Esophagus muscularis mucosa (tissue), 4 donors: ENCODE data around the gene CFAP300. TPM values are rescaled to one million over a fixed set of nuclear protein-coding genes. Genes with fewer than 3 reads are reported as not detected.
A peak's percentile ranks its signal among the peaks of the same experiment; 100 is the strongest.

Experiments
- DNase-seq: peaks from one replicate; pipeline ENCODE4 v3.0.0-alpha.2; 2017; ENCODE audit errors: extremely low spot score
- H3K27ac ChIP-seq, 4 donors: fragments of 200-600 bp; sonication (generic); replicated peaks in 1 of 4; 1 replicate in 3 of 4; 2 replicates in 1 of 4; pipeline ENCODE4 v1.5.1; 2016 to 2019; ENCODE audit warnings: mild to moderate bottlenecking in 1 of 4
- H3K27me3 ChIP-seq, 4 donors: fragments of 200-600 bp; sonication (generic); one replicate each; pipeline versions ENCODE4 v1.5.1 to v1.6.0; 2016 to 2019
- H3K36me3 ChIP-seq, 4 donors: fragments of 200-600 bp; sonication (generic); one replicate each; pipeline ENCODE4 v1.5.1; 2016 to 2019
- H3K4me1 ChIP-seq, 4 donors: fragments of 200-600 bp; sonication (generic); one replicate each; pipeline ENCODE4 v1.5.1; 2016 to 2019
- H3K4me3 ChIP-seq, 4 donors: fragments of 200-600 bp; sonication (generic); 1 replicate in 2 of 4; 2 replicates in 2 of 4; pipeline ENCODE4 v1.5.1; 2016 to 2019; ENCODE audit warnings: mild to moderate bottlenecking in 4 of 4, moderate library complexity in 1 of 4
- H3K9me3 ChIP-seq, 4 donors: fragments of 200-600 bp; sonication (generic); 1 replicate in 3 of 4; 2 replicates in 1 of 4; pipeline ENCODE4 v1.5.1; 2016 to 2019
- CTCF ChIP-seq, 3 experiments: fragments of 200-600 bp in 2 of 3; fragments of 450-650 bp in 1 of 3; sonication (generic) in 2 of 3; IDR thresholded peaks; one replicate each; pipeline ENCODE4 v1.5.1; 2017 to 2019; ENCODE audit warnings: antibody characterized with exemption in 3 of 3, mild to moderate bottlenecking in 2 of 3, moderate library complexity in 1 of 3
- EP300 ChIP-seq: sonication (generic); formaldehyde crosslinking; IDR thresholded peaks from one replicate; pipeline ENCODE4 v1.6.1; 2017; ENCODE audit warnings: antibody characterized with exemption
- POLR2A ChIP-seq: fragments of 450-650 bp; IDR thresholded peaks from one replicate; pipeline ENCODE4 v1.6.1; 2017; ENCODE audit warnings: antibody characterized with exemption, moderate library complexity, mild to moderate bottlenecking, low read depth
- POLR2AphosphoS5 ChIP-seq, 2 donors: sonication (generic); formaldehyde crosslinking; IDR thresholded peaks; one replicate each; pipeline ENCODE4 v1.6.1; 2017; ENCODE audit warnings: antibody characterized with exemption in 2 of 2
- WGBS: methylation state at CpG from one replicate; pipeline ENCODE4 v1.1.5; 2018; 5-methylcytosine and 5-hydroxymethylcytosine counted together
- intact Hi-C: fragments of 100-400 bp; cut with DNase I; formaldehyde crosslinking; loops from one replicate; pipeline ENCODE4 v1.15.1; 2023
- total RNA-seq, 4 donors: library from RNA; depleted of rRNA; stranded (reverse); fragments of >200 nt; gene quantifications; one replicate each; pipeline versions ENCODE4 v1.1.0 to v1.2.1, GENCODE V29; 2016

The CFAP300 gene
- total RNA-seq, 4 donors from 2014 or later = 0.83 to 2.2 (median 1.6) TPM

DNA sequence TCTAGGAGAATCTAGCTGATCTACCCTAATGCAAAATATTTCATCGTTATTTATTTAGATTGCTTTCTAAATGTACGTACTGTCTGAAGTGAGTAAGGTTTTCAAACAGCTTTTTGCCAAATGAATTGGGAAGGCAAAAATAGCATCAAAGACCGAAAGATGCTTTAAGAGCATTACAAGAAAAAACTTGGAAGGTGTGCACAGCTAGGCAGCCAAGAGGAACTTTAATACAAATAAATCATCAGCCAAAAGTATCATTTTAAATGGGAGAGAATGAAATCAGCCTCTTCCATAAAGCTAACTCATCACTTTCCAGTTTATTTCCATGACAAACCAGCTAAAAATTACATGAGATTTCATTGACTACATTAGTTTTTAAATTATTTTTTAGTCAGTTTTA, 30.2 kb upstream of the CFAP300 start:
- H3K4me3 ChIP-seq = no peak overlapping the region
- peaks cover 0 to 37% (median 31%) of the 10 kb centered on the region in 4 donors for H3K4me1 ChIP-seq
- TF ChIP-seq POLR2AphosphoS5 (IDR thresholded peaks at IDR 0.05) (peak in 1 of 2 donors; percentile 37), EP300 (no peak)
- peak overlapping the region in 2 of 4 donors; percentile 22 to 46 for H3K27ac ChIP-seq
- DNase-seq = no peak
- H3K36me3 ChIP-seq = no peaks in the 10 kb centered on the region
- WGBS = 33% methylated on average over 3 of the region's 3 CpGs
- H3K27me3 ChIP-seq = no peaks in the 10 kb centered on the region
- H3K9me3 ChIP-seq = no peaks in the 10 kb centered on the region
- intact Hi-C loops = no loop called here

GRCh38 chr11:102026217-102026616, 21.0 kb upstream of the CFAP300 start:
- Histone ChIP-seq H3K27ac (no peak overlapping the region), H3K36me3 (no peaks in the 10 kb centered on the region), H3K9me3 (no peaks in the 10 kb centered on the region), H3K27me3 (no peaks in the 10 kb centered on the region), H3K4me3 (no peak overlapping the region), H3K4me1 (peaks cover 0 to 14% (median 12%) of the 10 kb centered on the region in 4 donors)
- 81% methylated on average over 4 of the region's 4 CpGs for WGBS
- no peak for DNase-seq
- TF ChIP-seq CTCF (IDR thresholded peaks at IDR 0.05) = no peak
- TF ChIP-seq EP300 = no peak
- TF ChIP-seq POLR2A = no peak
- TF ChIP-seq POLR2AphosphoS5 (IDR thresholded peaks at IDR 0.05) = no peak
- intact Hi-C loops = no loop called here

DNA sequence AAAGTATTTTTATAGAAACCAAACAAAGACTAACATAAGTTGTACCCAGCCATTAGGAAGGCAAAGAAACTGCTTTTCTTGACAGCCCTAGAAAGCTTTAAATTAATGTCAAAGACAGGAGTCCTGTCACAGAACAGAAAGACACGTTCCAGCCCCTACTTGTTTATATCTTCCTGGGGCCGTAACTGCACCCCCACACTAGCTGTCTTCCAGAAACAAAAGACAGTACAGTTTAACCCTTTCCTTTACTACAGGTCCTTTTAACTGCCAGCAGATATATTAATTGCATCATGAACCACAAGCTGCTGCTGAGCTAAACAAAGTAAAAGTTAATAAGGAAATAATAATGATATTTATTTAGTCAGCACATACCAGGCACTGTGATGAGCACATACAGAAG, 20.3 kb upstream of the CFAP300 start:
- Histone ChIP-seq H3K27ac (no peak overlapping the region), H3K4me1 (peaks cover 0 to 14% (median 12%) of the 10 kb centered on the region in 4 donors), H3K27me3 (no peaks in the 10 kb centered on the region), H3K9me3 (no peaks in the 10 kb centered on the region), H3K4me3 (no peak overlapping the region), H3K36me3 (no peaks in the 10 kb centered on the region)
- TF ChIP-seq CTCF (IDR thresholded peaks at IDR 0.05) (no peak), EP300 (no peak), POLR2A (no peak), POLR2AphosphoS5 (IDR thresholded peaks at IDR 0.05) (no peak)
- intact Hi-C loops = no loop called here
- no peak for DNase-seq
- 6% methylated on average over 2 of the region's 2 CpGs for WGBS

GRCh38 chr11:102036757-102037156, 10.5 kb upstream of the CFAP300 start:
- H3K9me3 ChIP-seq = peaks cover 0 to 5% (median 0%) of the 10 kb centered on the region in 4 donors
- DNase-seq = no peak
- H3K36me3 ChIP-seq = no peaks in the 10 kb centered on the region
- intact Hi-C loops = no loop called here
- H3K4me1 ChIP-seq = no peaks in the 10 kb centered on the region
- TF ChIP-seq POLR2A (no peak), POLR2AphosphoS5 (IDR thresholded peaks at IDR 0.05) (no peak), EP300 (no peak), CTCF (IDR thresholded peaks at IDR 0.05) (no peak)
- no peak overlapping the region for H3K27ac ChIP-seq
- no peak overlapping the region for H3K4me3 ChIP-seq
- H3K27me3 ChIP-seq = no peaks in the 10 kb centered on the region
- 93% methylated on average over 1 of the region's 1 CpG for WGBS

DNA sequence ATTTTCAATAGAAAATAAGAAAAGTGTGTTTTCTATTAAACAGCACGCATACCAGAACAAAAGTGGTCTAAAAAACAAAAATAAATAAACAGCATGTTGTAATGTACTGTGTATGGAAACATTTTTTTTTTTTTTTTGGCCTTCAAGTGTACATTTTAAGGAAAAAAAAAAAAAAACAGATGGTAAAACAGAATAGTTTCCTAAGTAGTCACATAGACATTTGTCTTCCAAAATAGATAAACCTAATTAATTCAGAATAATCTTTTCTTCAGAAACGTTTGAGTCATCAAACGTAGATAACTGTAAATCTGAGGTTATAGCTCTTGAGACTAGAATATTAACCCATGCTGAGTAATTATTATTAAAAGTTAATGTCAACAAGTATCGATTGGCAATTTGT, 396 bp upstream of the CFAP300 start:
- Histone ChIP-seq H3K4me3 (peak overlapping the region; percentile 62 to 69 (median 64)), H3K27me3 (no peaks in the 10 kb centered on the region), H3K36me3 (no peaks in the 10 kb centered on the region), H3K27ac (peak overlapping the region; percentile 71 to 82 (median 76)), H3K4me1 (peaks cover 0 to 16% (median 11%) of the 10 kb centered on the region in 4 donors), H3K9me3 (no peaks in the 10 kb centered on the region)
- no peak for DNase-seq
- TF ChIP-seq EP300 (no peak), POLR2AphosphoS5 (IDR thresholded peaks at IDR 0.05) (no peak), CTCF (IDR thresholded peaks at IDR 0.05) (no peak), POLR2A (no peak)
- WGBS = 27% methylated on average over 4 of the region's 4 CpGs
- intact Hi-C loops = loop anchor here (5.0 kb wide), 1 partner anchor 60 kb away; no protein-coding TSS in a partner anchor
